Measurements from ENCODE around the gene SCUBE1.

SCUBE1 gene

GRCh38 chr22:43337385-43337784 is 5.8 kb downstream of the SCUBE1 start:
- H3K27me3 ChIP-seq (ENCODE audit: insufficient read depth, low read length): peaks cover 34% of the 10 kb centered on the region

GRCh38 chr22:43334378-43334777 is 8.8 kb downstream of the SCUBE1 start:
- H3K36me3 ChIP-seq (ENCODE audit: insufficient read depth, low read depth, low read length): no peaks in the 10 kb centered on the region
- no peak overlapping the region for H3K9ac ChIP-seq (ENCODE audit: low read depth, low read length)
- H3K9me3 ChIP-seq (ENCODE audit: insufficient read depth, low read depth, low read length): no peaks in the 10 kb centered on the region
- no peak overlapping the region for H3K27ac ChIP-seq (ENCODE audit: low read length)
- peaks cover 8% of the 10 kb centered on the region; the same call in 1 of the 2 replicates for H3K27me3 ChIP-seq (ENCODE audit: insufficient read depth, low read length)
- no peaks in the 10 kb centered on the region for H3K4me1 ChIP-seq (ENCODE audit: insufficient read depth, low read length)
- H3K4me3 ChIP-seq (ENCODE audit: low read length): no peak overlapping the region

More at GRCh38 chr22:43337385-43337784, 5.8 kb downstream of the SCUBE1 start:
- Histone ChIP-seq H3K9ac (ENCODE audit: low read depth, low read length) (no peak overlapping the region), H3K9me3 (ENCODE audit: insufficient read depth, low read depth, low read length) (no peaks in the 10 kb centered on the region), H3K4me1 (ENCODE audit: insufficient read depth, low read length) (no peaks in the 10 kb centered on the region), H3K4me3 (ENCODE audit: low read length) (no peak overlapping the region), H3K36me3 (ENCODE audit: insufficient read depth, low read depth, low read length) (no peaks in the 10 kb centered on the region), H3K27ac (ENCODE audit: low read length) (no peak overlapping the region)

- H3K4me3 ChIP-seq (ENCODE audit: low read length): no peak overlapping the region
- no peaks in the 10 kb centered on the region for H3K36me3 ChIP-seq (ENCODE audit: insufficient read depth, low read depth, low read length)
- H3K4me1 ChIP-seq (ENCODE audit: insufficient read depth, low read length): no peaks in the 10 kb centered on the region
- no peaks in the 10 kb centered on the region for H3K9me3 ChIP-seq (ENCODE audit: insufficient read depth, low read depth, low read length)
- no peak overlapping the region for H3K27ac ChIP-seq (ENCODE audit: low read length)
- H3K27me3 ChIP-seq (ENCODE audit: insufficient read depth, low read length): peaks cover 8% of the 10 kb centered on the region; the same call in 1 of the 2 replicates
- no peak overlapping the region for H3K9ac ChIP-seq (ENCODE audit: low read depth, low read length)
These were observed 9.2 kb downstream of the SCUBE1 start for GRCh38 chr22:43333978-43334377.

- peaks cover 6% of the 10 kb centered on the region; the same call in 1 of the 2 replicates for H3K27me3 ChIP-seq (ENCODE audit: insufficient read depth, low read length)
- H3K36me3 ChIP-seq (ENCODE audit: insufficient read depth, low read depth, low read length): no peaks in the 10 kb centered on the region
- H3K4me1 ChIP-seq (ENCODE audit: insufficient read depth, low read length): no peaks in the 10 kb centered on the region; the same call in 1 of the 2 replicates
- H3K4me3 ChIP-seq (ENCODE audit: low read length): no peak overlapping the region
- no peak overlapping the region for H3K27ac ChIP-seq (ENCODE audit: low read length)
- H3K9ac ChIP-seq (ENCODE audit: low read depth, low read length): no peak overlapping the region
- no peaks in the 10 kb centered on the region for H3K9me3 ChIP-seq (ENCODE audit: insufficient read depth, low read depth, low read length)
These were observed 10.0 kb downstream of the SCUBE1 start for GRCh38 chr22:43333156-43333555.

- no peaks in the 10 kb centered on the region for H3K27me3 ChIP-seq (ENCODE audit: insufficient read depth, low read length)
- no peaks in the 10 kb centered on the region; the same call in 1 of the 2 replicates for H3K4me1 ChIP-seq (ENCODE audit: insufficient read depth, low read length)
- no peaks in the 10 kb centered on the region for H3K9me3 ChIP-seq (ENCODE audit: insufficient read depth, low read depth, low read length)
- no peaks in the 10 kb centered on the region for H3K36me3 ChIP-seq (ENCODE audit: insufficient read depth, low read depth, low read length)
- no peak overlapping the region for H3K9ac ChIP-seq (ENCODE audit: low read depth, low read length)
- H3K4me3 ChIP-seq (ENCODE audit: low read length): no peak overlapping the region
- no peak overlapping the region for H3K27ac ChIP-seq (ENCODE audit: low read length)
These were observed 11.5 kb downstream of the SCUBE1 start for GRCh38 chr22:43331698-43332097.

GRCh38 chr22:43331069-43331451 is 12.1 kb downstream of the SCUBE1 start:
- Histone ChIP-seq H3K4me3 (ENCODE audit: low read length) (no peak overlapping the region), H3K4me1 (ENCODE audit: insufficient read depth, low read length) (peaks cover 6% of the 10 kb centered on the region; the same call in 1 of the 2 replicates), H3K36me3 (ENCODE audit: insufficient read depth, low read depth, low read length) (no peaks in the 10 kb centered on the region), H3K27me3 (ENCODE audit: insufficient read depth, low read length) (no peaks in the 10 kb centered on the region), H3K27ac (ENCODE audit: low read length) (no peak overlapping the region), H3K9ac (ENCODE audit: low read depth, low read length) (no peak overlapping the region), H3K9me3 (ENCODE audit: insufficient read depth, low read depth, low read length) (no peaks in the 10 kb centered on the region)

- no peaks in the 10 kb centered on the region for H3K9me3 ChIP-seq (ENCODE audit: insufficient read depth, low read depth, low read length)
- H3K36me3 ChIP-seq (ENCODE audit: insufficient read depth, low read depth, low read length): no peaks in the 10 kb centered on the region
- no peak overlapping the region for H3K27ac ChIP-seq (ENCODE audit: low read length)
- H3K4me3 ChIP-seq (ENCODE audit: low read length): no peak overlapping the region
- no peaks in the 10 kb centered on the region for H3K27me3 ChIP-seq (ENCODE audit: insufficient read depth, low read length)
- H3K4me1 ChIP-seq (ENCODE audit: insufficient read depth, low read length): peaks cover 7% of the 10 kb centered on the region; the same call in 1 of the 2 replicates
- H3K9ac ChIP-seq (ENCODE audit: low read depth, low read length): no peak overlapping the region
These were observed 12.7 kb downstream of the SCUBE1 start for GRCh38 chr22:43330178-43331068.

- H3K36me3 ChIP-seq (ENCODE audit: insufficient read depth, low read depth, low read length): no peaks in the 10 kb centered on the region
- H3K9ac ChIP-seq (ENCODE audit: low read depth, low read length): no peak overlapping the region
- H3K27me3 ChIP-seq (ENCODE audit: insufficient read depth, low read length): no peaks in the 10 kb centered on the region
These were observed 14.1 kb downstream of the SCUBE1 start for GRCh38 chr22:43329061-43329460.

GRCh38 chr22:43327157-43327438 is 16.1 kb downstream of the SCUBE1 start:
- no peaks in the 10 kb centered on the region for H3K27me3 ChIP-seq (ENCODE audit: insufficient read depth, low read length)
- H3K4me1 ChIP-seq (ENCODE audit: insufficient read depth, low read length): peaks cover 7% of the 10 kb centered on the region; the same call in 1 of the 2 replicates
- H3K27ac ChIP-seq (ENCODE audit: low read length): no peak overlapping the region

More at GRCh38 chr22:43329061-43329460, 14.1 kb downstream of the SCUBE1 start:
- H3K4me1 ChIP-seq (ENCODE audit: insufficient read depth, low read length): peaks cover 7% of the 10 kb centered on the region; the same call in 1 of the 2 replicates
- H3K4me3 ChIP-seq (ENCODE audit: low read length): no peak overlapping the region
- no peak overlapping the region for H3K27ac ChIP-seq (ENCODE audit: low read length)
- H3K9me3 ChIP-seq (ENCODE audit: insufficient read depth, low read depth, low read length): no peaks in the 10 kb centered on the region

GRCh38 chr22:43326331-43327156 is 16.6 kb downstream of the SCUBE1 start:
- H3K4me1 ChIP-seq (ENCODE audit: insufficient read depth, low read length): peaks cover 7% of the 10 kb centered on the region; the same call in 1 of the 2 replicates

More at GRCh38 chr22:43327157-43327438, 16.1 kb downstream of the SCUBE1 start:
- no peaks in the 10 kb centered on the region for H3K9me3 ChIP-seq (ENCODE audit: insufficient read depth, low read depth, low read length)
- no peak overlapping the region for H3K4me3 ChIP-seq (ENCODE audit: low read length)
- no peaks in the 10 kb centered on the region for H3K36me3 ChIP-seq (ENCODE audit: insufficient read depth, low read depth, low read length)
- H3K9ac ChIP-seq (ENCODE audit: low read depth, low read length): no peak overlapping the region

GRCh38 chr22:43325176-43325575 is 18.0 kb downstream of the SCUBE1 start:
- H3K36me3 ChIP-seq (ENCODE audit: insufficient read depth, low read depth, low read length): no peaks in the 10 kb centered on the region
- no peaks in the 10 kb centered on the region for H3K9me3 ChIP-seq (ENCODE audit: insufficient read depth, low read depth, low read length)
- H3K9ac ChIP-seq (ENCODE audit: low read depth, low read length): no peak overlapping the region
- H3K4me1 ChIP-seq (ENCODE audit: insufficient read depth, low read length): peaks cover 7% of the 10 kb centered on the region; the same call in 1 of the 2 replicates
- H3K4me3 ChIP-seq (ENCODE audit: low read length): no peak overlapping the region
- no peak overlapping the region for H3K27ac ChIP-seq (ENCODE audit: low read length)
- H3K27me3 ChIP-seq (ENCODE audit: insufficient read depth, low read length): no peaks in the 10 kb centered on the region

More at GRCh38 chr22:43326331-43327156, 16.6 kb downstream of the SCUBE1 start:
- H3K27me3 ChIP-seq (ENCODE audit: insufficient read depth, low read length): no peaks in the 10 kb centered on the region
- no peaks in the 10 kb centered on the region for H3K36me3 ChIP-seq (ENCODE audit: insufficient read depth, low read depth, low read length)
- no peak overlapping the region for H3K4me3 ChIP-seq (ENCODE audit: low read length)
- H3K27ac ChIP-seq (ENCODE audit: low read length): no peak overlapping the region
- H3K9ac ChIP-seq (ENCODE audit: low read depth, low read length): 0 out of 2 replicates have a peak overlapping the region, but pooled peaks have one; percentile 31
- H3K9me3 ChIP-seq (ENCODE audit: insufficient read depth, low read depth, low read length): no peaks in the 10 kb centered on the region
